OCI-LY1 (cell line): ENCODE measurements around the gene TP53RK.

ENCODE experiments used
- EZH2 ChIP-seq: fragments of 200-600 bp; sonication (generic), shearing (Covaris generic); IDR thresholded peaks from 2 replicates; pipeline ENCODE4 v1.8.0; 2017; ENCODE audit warnings: borderline replicate concordance, mixed run types, mild to moderate bottlenecking, antibody characterized with exemption, low read length, moderate library complexity, mixed read lengths
- TF ChIP-seq, protein P1 (sequence below): fragments of 200-600 bp; sonication (generic), shearing (Covaris generic); IDR thresholded peaks from 2 replicates; pipeline ENCODE4 v1.5.1; 2017; ENCODE audit warnings: mild to moderate bottlenecking, antibody characterized with exemption, low read length, moderate library complexity, mixed read lengths

DNA sequence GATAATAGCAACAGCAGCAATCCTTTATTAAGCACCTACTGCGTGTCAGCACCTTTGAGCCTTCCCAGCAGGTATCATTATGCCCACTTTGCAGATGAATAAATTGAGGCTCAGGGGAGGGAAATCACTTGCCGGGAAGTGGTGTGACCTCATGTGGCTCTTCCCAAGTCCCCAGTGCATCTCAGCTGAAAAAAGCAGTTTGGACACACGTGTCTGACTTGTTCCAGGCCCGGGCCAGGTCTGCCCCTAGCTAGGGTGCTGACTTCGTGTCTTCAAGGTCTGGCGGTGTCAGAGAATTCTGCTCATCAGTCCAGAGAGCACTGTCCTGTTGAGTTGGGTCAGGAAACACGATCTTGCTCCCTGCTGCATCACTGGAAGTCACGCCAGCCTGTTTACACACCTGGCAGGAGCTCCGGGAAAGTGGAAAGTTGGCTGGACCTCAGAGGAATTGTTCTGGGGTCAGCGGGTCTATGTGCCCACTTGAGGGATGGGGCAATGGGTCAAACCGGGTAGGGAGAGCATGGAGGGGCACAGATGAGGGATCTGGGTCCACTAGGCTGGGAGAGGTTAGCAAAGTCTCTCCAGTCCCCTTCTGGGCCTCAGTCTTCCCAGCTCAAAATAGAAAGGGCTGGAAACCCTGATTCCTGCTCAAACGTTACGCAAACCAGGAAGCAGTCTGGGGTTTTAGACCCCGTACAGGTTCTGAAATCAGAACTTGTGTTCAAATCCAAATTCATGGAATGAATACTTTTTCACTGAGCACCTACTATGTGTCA, 48.5 kb downstream of the TP53RK start:
- TF ChIP-seq, protein P1, sequence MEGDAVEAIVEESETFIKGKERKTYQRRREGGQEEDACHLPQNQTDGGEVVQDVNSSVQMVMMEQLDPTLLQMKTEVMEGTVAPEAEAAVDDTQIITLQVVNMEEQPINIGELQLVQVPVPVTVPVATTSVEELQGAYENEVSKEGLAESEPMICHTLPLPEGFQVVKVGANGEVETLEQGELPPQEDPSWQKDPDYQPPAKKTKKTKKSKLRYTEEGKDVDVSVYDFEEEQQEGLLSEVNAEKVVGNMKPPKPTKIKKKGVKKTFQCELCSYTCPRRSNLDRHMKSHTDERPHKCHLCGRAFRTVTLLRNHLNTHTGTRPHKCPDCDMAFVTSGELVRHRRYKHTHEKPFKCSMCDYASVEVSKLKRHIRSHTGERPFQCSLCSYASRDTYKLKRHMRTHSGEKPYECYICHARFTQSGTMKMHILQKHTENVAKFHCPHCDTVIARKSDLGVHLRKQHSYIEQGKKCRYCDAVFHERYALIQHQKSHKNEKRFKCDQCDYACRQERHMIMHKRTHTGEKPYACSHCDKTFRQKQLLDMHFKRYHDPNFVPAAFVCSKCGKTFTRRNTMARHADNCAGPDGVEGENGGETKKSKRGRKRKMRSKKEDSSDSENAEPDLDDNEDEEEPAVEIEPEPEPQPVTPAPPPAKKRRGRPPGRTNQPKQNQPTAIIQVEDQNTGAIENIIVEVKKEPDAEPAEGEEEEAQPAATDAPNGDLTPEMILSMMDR: no peak
- no peak for TF ChIP-seq EZH2
